ENCODE results near the gene TTC3.

- TF ChIP-seq, protein P1, sequence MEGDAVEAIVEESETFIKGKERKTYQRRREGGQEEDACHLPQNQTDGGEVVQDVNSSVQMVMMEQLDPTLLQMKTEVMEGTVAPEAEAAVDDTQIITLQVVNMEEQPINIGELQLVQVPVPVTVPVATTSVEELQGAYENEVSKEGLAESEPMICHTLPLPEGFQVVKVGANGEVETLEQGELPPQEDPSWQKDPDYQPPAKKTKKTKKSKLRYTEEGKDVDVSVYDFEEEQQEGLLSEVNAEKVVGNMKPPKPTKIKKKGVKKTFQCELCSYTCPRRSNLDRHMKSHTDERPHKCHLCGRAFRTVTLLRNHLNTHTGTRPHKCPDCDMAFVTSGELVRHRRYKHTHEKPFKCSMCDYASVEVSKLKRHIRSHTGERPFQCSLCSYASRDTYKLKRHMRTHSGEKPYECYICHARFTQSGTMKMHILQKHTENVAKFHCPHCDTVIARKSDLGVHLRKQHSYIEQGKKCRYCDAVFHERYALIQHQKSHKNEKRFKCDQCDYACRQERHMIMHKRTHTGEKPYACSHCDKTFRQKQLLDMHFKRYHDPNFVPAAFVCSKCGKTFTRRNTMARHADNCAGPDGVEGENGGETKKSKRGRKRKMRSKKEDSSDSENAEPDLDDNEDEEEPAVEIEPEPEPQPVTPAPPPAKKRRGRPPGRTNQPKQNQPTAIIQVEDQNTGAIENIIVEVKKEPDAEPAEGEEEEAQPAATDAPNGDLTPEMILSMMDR (IDR thresholded peaks at IDR 0.05; ENCODE audit: borderline replicate concordance, extremely low read depth, low read length, poor library complexity, severe bottlenecking) = no peak
- TF ChIP-seq EZH2 (IDR thresholded peaks at IDR 0.05; ENCODE audit: borderline replicate concordance, low read depth, low read length, severe bottlenecking) = no peak
Observed at GRCh38 chr21:37237764-37238163, 164.7 kb downstream of the TTC3 start.

Data from DND-41 (cell line).